D341Med (cell line): ENCODE data around the gene SLC15A4.
"Not testable (repeated sequence)": the region's sequence is repeated elsewhere in the genome, so short reads cannot be mapped to it uniquely, and the experiment has no call there.

Experiments
- DNase-seq: peaks from one replicate; pipeline ENCODE4 v3.0.0; 2012; ENCODE audit warnings: low spot score

SLC15A4 gene

GRCh38 chr12:128844031-128844635 lies 20.4 kb upstream of the SLC15A4 start:
- DNase-seq: no peak

- no peak for DNase-seq
These were observed 19.8 kb upstream of the SLC15A4 start for GRCh38 chr12:128843538-128843937.

GRCh38 chr12:128842579-128842978 lies 18.8 kb upstream of the SLC15A4 start:
- DNase-seq: no peak

GRCh38 chr12:128840862-128841468 lies 17.2 kb upstream of the SLC15A4 start:
- no peak for DNase-seq

GRCh38 chr12:128839885-128840284 lies 16.1 kb upstream of the SLC15A4 start:
- not testable (repeated sequence) for DNase-seq

- DNase-seq: no peak
These were observed 9.7 kb upstream of the SLC15A4 start for GRCh38 chr12:128833418-128833817.

- DNase-seq: no peak
These were observed 6.7 kb upstream of the SLC15A4 start for GRCh38 chr12:128830505-128830893.

GRCh38 chr12:128829861-128830504 lies 6.2 kb upstream of the SLC15A4 start:
- DNase-seq: no peak

GRCh38 chr12:128827724-128828123 lies 4.0 kb upstream of the SLC15A4 start:
- DNase-seq: no peak

GRCh38 chr12:128825835-128826234 lies 2.1 kb upstream of the SLC15A4 start:
- no peak for DNase-seq

GRCh38 chr12:128823216-128823915 lies 392 bp downstream of the SLC15A4 start:
- DNase-seq: peak; percentile 75

- DNase-seq: no peak
These were observed 2.9 kb downstream of the SLC15A4 start for GRCh38 chr12:128820723-128821432.

- no peak for DNase-seq
These were observed 3.5 kb downstream of the SLC15A4 start for GRCh38 chr12:128820253-128820652.

GRCh38 chr12:128819293-128820144 lies 4.2 kb downstream of the SLC15A4 start:
- peak; percentile 46 for DNase-seq

- DNase-seq: no peak
These were observed 5.4 kb downstream of the SLC15A4 start for GRCh38 chr12:128818065-128819022.

GRCh38 chr12:128817111-128818015 lies 6.4 kb downstream of the SLC15A4 start:
- no peak for DNase-seq

GRCh38 chr12:128816643-128816920 lies 7.2 kb downstream of the SLC15A4 start:
- DNase-seq: no peak

GRCh38 chr12:128815779-128816642 lies 7.7 kb downstream of the SLC15A4 start:
- no peak for DNase-seq
